Measurements from ENCODE around the gene GSTCD.
A peak's percentile ranks its signal among the peaks of the same experiment; 100 is the strongest.

DNA sequence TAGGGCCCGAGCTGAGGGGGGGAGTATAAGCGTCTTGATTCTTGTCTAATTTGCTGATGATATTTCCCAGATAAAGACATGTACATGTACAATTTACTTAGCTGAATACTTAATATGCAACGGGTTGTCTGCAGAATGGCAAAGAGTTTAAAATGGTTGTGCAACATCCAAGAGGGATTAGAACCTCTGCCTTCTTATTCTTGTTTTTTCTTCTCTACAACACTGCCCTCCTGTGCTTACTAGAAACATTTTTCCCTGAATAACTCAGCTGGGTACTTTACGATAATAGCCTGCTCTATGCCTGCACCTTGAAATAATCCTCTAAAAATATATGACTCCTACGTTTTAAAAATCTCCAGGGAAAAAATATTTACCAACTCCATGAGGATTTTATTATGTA lies 41.9 kb upstream of the GSTCD start:
- TF ChIP-seq, protein P1, sequence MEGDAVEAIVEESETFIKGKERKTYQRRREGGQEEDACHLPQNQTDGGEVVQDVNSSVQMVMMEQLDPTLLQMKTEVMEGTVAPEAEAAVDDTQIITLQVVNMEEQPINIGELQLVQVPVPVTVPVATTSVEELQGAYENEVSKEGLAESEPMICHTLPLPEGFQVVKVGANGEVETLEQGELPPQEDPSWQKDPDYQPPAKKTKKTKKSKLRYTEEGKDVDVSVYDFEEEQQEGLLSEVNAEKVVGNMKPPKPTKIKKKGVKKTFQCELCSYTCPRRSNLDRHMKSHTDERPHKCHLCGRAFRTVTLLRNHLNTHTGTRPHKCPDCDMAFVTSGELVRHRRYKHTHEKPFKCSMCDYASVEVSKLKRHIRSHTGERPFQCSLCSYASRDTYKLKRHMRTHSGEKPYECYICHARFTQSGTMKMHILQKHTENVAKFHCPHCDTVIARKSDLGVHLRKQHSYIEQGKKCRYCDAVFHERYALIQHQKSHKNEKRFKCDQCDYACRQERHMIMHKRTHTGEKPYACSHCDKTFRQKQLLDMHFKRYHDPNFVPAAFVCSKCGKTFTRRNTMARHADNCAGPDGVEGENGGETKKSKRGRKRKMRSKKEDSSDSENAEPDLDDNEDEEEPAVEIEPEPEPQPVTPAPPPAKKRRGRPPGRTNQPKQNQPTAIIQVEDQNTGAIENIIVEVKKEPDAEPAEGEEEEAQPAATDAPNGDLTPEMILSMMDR (IDR thresholded peaks at IDR 0.05) = peak; percentile 61
- no peak for TF ChIP-seq EZH2 (IDR thresholded peaks at IDR 0.05)
- TF ChIP-seq EZH2phosphoT487 (IDR thresholded peaks at IDR 0.05) = no peak

Data from neural progenitor cell (in vitro differentiated cells).